Vagina (tissue), 2 donors: ENCODE measurements around the gene FARP2.

ENCODE experiments used
- POLR2A ChIP-seq, 2 donors: fragments of 450-650 bp; IDR thresholded peaks; one replicate each; pipeline ENCODE4 v1.6.1; 2017; ENCODE audit warnings: antibody characterized with exemption in 2 of 2, mild to moderate bottlenecking in 2 of 2, moderate library complexity in 2 of 2
- POLR2AphosphoS5 ChIP-seq, 2 donors: sonication (generic); formaldehyde crosslinking; IDR thresholded peaks; one replicate each; pipeline ENCODE4 v1.9.0; 2017; ENCODE audit warnings: antibody characterized with exemption in 2 of 2, mild to moderate bottlenecking in 2 of 2, low read depth in 1 of 2; ENCODE audit not compliant: insufficient read depth in 1 of 2
- TF ChIP-seq, protein P1 (sequence below), 3 experiments: fragments of 450-650 bp in 2 of 3; fragments of 200-600 bp in 1 of 3; sonication (generic) in 1 of 3; IDR thresholded peaks; one replicate each; pipeline ENCODE4 v1.5.1; 2017 to 2019; ENCODE audit warnings: antibody characterized with exemption in 3 of 3, mild to moderate bottlenecking in 2 of 3, moderate library complexity in 2 of 3

- TF ChIP-seq, protein P1, sequence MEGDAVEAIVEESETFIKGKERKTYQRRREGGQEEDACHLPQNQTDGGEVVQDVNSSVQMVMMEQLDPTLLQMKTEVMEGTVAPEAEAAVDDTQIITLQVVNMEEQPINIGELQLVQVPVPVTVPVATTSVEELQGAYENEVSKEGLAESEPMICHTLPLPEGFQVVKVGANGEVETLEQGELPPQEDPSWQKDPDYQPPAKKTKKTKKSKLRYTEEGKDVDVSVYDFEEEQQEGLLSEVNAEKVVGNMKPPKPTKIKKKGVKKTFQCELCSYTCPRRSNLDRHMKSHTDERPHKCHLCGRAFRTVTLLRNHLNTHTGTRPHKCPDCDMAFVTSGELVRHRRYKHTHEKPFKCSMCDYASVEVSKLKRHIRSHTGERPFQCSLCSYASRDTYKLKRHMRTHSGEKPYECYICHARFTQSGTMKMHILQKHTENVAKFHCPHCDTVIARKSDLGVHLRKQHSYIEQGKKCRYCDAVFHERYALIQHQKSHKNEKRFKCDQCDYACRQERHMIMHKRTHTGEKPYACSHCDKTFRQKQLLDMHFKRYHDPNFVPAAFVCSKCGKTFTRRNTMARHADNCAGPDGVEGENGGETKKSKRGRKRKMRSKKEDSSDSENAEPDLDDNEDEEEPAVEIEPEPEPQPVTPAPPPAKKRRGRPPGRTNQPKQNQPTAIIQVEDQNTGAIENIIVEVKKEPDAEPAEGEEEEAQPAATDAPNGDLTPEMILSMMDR (IDR thresholded peaks at IDR 0.05), result no peak
- TF ChIP-seq POLR2AphosphoS5 (IDR thresholded peaks at IDR 0.05; ENCODE audit: insufficient read depth in 1 of 2, low read depth in 1 of 2), result no peak
- TF ChIP-seq POLR2A (IDR thresholded peaks at IDR 0.05), result no peak
Observed at GRCh38 chr2:241540401-241540770, 184.3 kb downstream of the FARP2 start.
